Gastroesophageal sphincter (tissue), 3 donors: ENCODE data around the gene NXF1.

ENCODE experiments used
- EP300 ChIP-seq: sonication (generic); formaldehyde crosslinking; IDR thresholded peaks from one replicate; pipeline ENCODE4 v1.6.1; 2017; ENCODE audit warnings: antibody characterized with exemption, mild to moderate bottlenecking
- POLR2AphosphoS5 ChIP-seq: sonication (generic); formaldehyde crosslinking; IDR thresholded peaks from one replicate; pipeline ENCODE4 v1.6.1; 2017; ENCODE audit warnings: antibody characterized with exemption
- TF ChIP-seq, protein P1 (sequence below), 4 experiments: fragments of 200-600 bp in 2 of 4; fragments of 450-650 bp in 2 of 4; sonication (generic) in 1 of 4; IDR thresholded peaks; one replicate each; pipeline ENCODE4 v1.5.1; 2017 to 2019; ENCODE audit warnings: antibody characterized with exemption in 4 of 4, mild to moderate bottlenecking in 2 of 4, moderate library complexity in 2 of 4

DNA sequence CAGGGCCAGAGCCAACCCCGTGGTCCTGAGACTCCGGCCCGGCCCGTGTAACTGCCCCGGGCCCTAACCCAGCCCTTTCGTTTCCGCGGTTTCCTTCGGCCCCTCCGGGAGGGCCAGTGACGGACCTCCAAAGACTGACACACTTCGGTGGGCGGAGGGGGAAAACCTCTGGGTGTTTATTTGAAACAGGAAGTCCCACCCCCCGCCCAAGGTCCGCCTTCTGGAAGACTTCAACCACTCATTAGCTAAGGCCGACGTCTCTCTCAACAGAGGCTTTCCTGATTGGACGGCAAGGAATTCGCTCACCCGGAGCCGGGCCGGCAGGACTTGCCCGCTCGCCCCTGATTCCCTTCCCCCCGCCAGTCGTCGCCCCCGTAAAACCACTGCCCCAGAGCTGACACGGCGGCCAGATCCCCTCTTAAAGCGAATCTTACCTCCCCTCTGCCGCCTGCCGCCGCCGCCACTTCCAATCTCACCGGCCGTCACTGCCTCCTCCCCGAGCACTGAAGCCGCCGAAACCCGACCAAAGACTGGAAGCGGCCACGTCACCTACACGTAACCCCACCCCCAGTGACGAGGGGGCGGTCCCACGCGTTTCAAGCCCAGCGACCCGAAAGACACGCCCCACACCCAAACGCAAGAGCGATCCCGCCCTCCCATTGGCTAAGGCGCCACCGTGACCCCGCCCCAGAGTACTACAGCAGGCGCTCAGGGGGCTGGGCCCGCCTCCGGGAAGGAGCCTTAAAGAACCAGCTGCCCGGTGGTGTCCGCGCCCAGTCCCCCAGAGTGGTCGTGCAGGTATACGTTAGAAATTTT is 26.5 kb upstream of the NXF1 start, which contains the start of gene STX5:
- TF ChIP-seq, protein P1, sequence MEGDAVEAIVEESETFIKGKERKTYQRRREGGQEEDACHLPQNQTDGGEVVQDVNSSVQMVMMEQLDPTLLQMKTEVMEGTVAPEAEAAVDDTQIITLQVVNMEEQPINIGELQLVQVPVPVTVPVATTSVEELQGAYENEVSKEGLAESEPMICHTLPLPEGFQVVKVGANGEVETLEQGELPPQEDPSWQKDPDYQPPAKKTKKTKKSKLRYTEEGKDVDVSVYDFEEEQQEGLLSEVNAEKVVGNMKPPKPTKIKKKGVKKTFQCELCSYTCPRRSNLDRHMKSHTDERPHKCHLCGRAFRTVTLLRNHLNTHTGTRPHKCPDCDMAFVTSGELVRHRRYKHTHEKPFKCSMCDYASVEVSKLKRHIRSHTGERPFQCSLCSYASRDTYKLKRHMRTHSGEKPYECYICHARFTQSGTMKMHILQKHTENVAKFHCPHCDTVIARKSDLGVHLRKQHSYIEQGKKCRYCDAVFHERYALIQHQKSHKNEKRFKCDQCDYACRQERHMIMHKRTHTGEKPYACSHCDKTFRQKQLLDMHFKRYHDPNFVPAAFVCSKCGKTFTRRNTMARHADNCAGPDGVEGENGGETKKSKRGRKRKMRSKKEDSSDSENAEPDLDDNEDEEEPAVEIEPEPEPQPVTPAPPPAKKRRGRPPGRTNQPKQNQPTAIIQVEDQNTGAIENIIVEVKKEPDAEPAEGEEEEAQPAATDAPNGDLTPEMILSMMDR (IDR thresholded peaks at IDR 0.05): no peak
- TF ChIP-seq POLR2AphosphoS5: peak; percentile 89
- no peak for TF ChIP-seq EP300
